Measurements from ENCODE around the gene OSCP1. TPM values are rescaled to one million over a fixed set of nuclear protein-coding genes. Genes with fewer than 3 reads are reported as not detected.

The OSCP1 gene
- total RNA-seq, 1 experiment from 2014 or later, result 5.5 TPM

- no peak for ATAC-seq
- in situ Hi-C loops (cut with HindIII; ENCODE audit: low pct_unique_long_range_greater_than_20kb, low sequenced_read_pairs) (no loop called here), intact Hi-C loops (cut with micrococcal nuclease; ENCODE audit: unreplicated experiment) (no loop called here)
- ChIA-PET CTCF (no interaction called here), POLR2A (no interaction called here)
- no peaks in the 10 kb centered on the region for H3K4me1 ChIP-seq (ENCODE audit: control insufficient read depth, insufficient read depth, low read length)
- no peak overlapping the region for H3K4me3 ChIP-seq (ENCODE audit: low read depth in 2 of 2, low read length in 2 of 2)
- TF ChIP-seq REST (IDR thresholded peaks at IDR 0.05; ENCODE audit: insufficient read depth in 1 of 2, low read depth in 2 of 2, low read length in 1 of 2) (no peak), POLR2AphosphoS5 (IDR thresholded peaks at IDR 0.05; ENCODE audit: low read depth, low read length) (no peak), SIN3A (IDR thresholded peaks at IDR 0.05; ENCODE audit: borderline replicate concordance, insufficient read depth, low read depth, low read length) (no peak), TCF7L2 (IDR thresholded peaks at IDR 0.05; ENCODE audit: low read depth, low read length) (no peak)
- no peak overlapping the region for H3K27ac ChIP-seq (ENCODE audit: low read length)
- H3K36me3 ChIP-seq (ENCODE audit: control insufficient read depth, insufficient read depth, low read length), result no peaks in the 10 kb centered on the region
- BruUV-seq (replicated peaks), result no TSS peak
- no peaks in the 10 kb centered on the region for H3K27me3 ChIP-seq (ENCODE audit: control insufficient read depth, insufficient read depth, low read length)
- no peaks in the 10 kb centered on the region for H3K9me3 ChIP-seq (ENCODE audit: control insufficient read depth, insufficient read depth, low read depth, low read length)
- DNase-seq (ENCODE audit: low read depth, low spot score), result no peak
Observed at GRCh38 chr1:36401602-36402503, 48.4 kb downstream of the OSCP1 start.

GRCh38 chr1:36400825-36401601, 49.2 kb downstream of the OSCP1 start:
- in situ Hi-C loops (cut with HindIII; ENCODE audit: low pct_unique_long_range_greater_than_20kb, low sequenced_read_pairs) (no loop called here), intact Hi-C loops (cut with micrococcal nuclease; ENCODE audit: unreplicated experiment) (no loop called here)
- TF ChIP-seq SIN3A (IDR thresholded peaks at IDR 0.05; ENCODE audit: borderline replicate concordance, insufficient read depth, low read depth, low read length) (no peak), TCF7L2 (IDR thresholded peaks at IDR 0.05; ENCODE audit: low read depth, low read length) (no peak), POLR2AphosphoS5 (IDR thresholded peaks at IDR 0.05; ENCODE audit: low read depth, low read length) (no peak), REST (IDR thresholded peaks at IDR 0.05; ENCODE audit: insufficient read depth in 1 of 2, low read depth in 2 of 2, low read length in 1 of 2) (no peak), CTCF (IDR thresholded peaks at IDR 0.05) (no peak)
- no peaks in the 10 kb centered on the region for H3K9me3 ChIP-seq (ENCODE audit: control insufficient read depth, insufficient read depth, low read depth, low read length)
- no peak overlapping the region for H3K4me3 ChIP-seq (ENCODE audit: low read depth in 2 of 2, low read length in 2 of 2)
- H3K4me1 ChIP-seq (ENCODE audit: control insufficient read depth, insufficient read depth, low read length), result no peaks in the 10 kb centered on the region
- H3K27me3 ChIP-seq (ENCODE audit: control insufficient read depth, insufficient read depth, low read length), result no peaks in the 10 kb centered on the region
- H3K36me3 ChIP-seq (ENCODE audit: control insufficient read depth, insufficient read depth, low read length), result no peaks in the 10 kb centered on the region
- DNase-seq (ENCODE audit: low read depth, low spot score), result no peak
- ATAC-seq, result no peak
- ChIA-PET POLR2A (interaction anchor here (0.5 kb wide), 1 partner anchor 86 kb away, joined by 4 read pairs; no protein-coding TSS in a partner anchor), CTCF (interaction anchor here (0.7 to 1.0 kb wide), 2 partner anchors 28 to 32 kb away, joined by 5 to 15 read pairs; no protein-coding TSS in a partner anchor)
- BruUV-seq (replicated peaks), result no TSS peak
- H3K27ac ChIP-seq (ENCODE audit: low read length), result no peak overlapping the region
